Naive thymus-derived CD4-positive, alpha-beta T cell (primary cell): ENCODE results near the gene KIF14. TPM values are rescaled to one million over a fixed set of nuclear protein-coding genes. Genes with fewer than 3 reads are reported as not detected.
"Not testable (repeated sequence)": the region's sequence is repeated elsewhere in the genome, so short reads cannot be mapped to it uniquely, and the experiment has no call there.

Experiments
- ATAC-seq: fragments of 150-1000 bp; cut with Tn5 transposase; 2 replicates; pipeline ENCODE4 v1.10.0; 2021; ENCODE audit warnings: mild to moderate bottlenecking, moderate library complexity
- CTCF ChIA-PET: fragments of 350-600 bp; sonication (Branson Sonifier 250); formaldehyde crosslinking; loops from one replicate; lab custom pipeline; 2021; ENCODE audit warnings: antibody characterized with exemption; lab: Charles Lee
- POLR2A ChIA-PET: fragments of 350-600 bp; sonication (Branson Sonifier 250); formaldehyde crosslinking; loops from one replicate; lab custom pipeline; 2021; ENCODE audit warnings: antibody characterized with exemption, inconsistent platforms; lab: Charles Lee
- DNase-seq, 9 donors: peaks; one replicate each; pipeline versions ENCODE4 v3.0.0 to v3.0.0-alpha.2; 2020 to 2022; ENCODE audit warnings: mixed read lengths in 1 of 9
- H3K27ac ChIP-seq: one replicate; pipeline ENCODE4 v1.7.0; 2013; ENCODE audit warnings: mild to moderate bottlenecking, low read depth, low read length, moderate library complexity
- H3K27me3 ChIP-seq, 2 donors: one replicate each; pipeline ENCODE4 v1.7.0; 2013; ENCODE audit warnings: low read length in 2 of 2, mild to moderate bottlenecking in 2 of 2, moderate library complexity in 2 of 2; ENCODE audit not compliant: control insufficient read depth in 2 of 2, insufficient read depth in 2 of 2
- H3K36me3 ChIP-seq, 3 experiments: 1 replicate in 2 of 3; 2 replicates in 1 of 3; pipeline ENCODE4 v1.7.0; 2013; ENCODE audit warnings: low read length in 3 of 3, mild to moderate bottlenecking in 3 of 3, moderate library complexity in 1 of 3; ENCODE audit not compliant: insufficient read depth in 3 of 3, control insufficient read depth in 2 of 3
- H3K4me1 ChIP-seq, 2 donors: one replicate each; pipeline ENCODE4 v1.7.0; 2013; ENCODE audit warnings: low read length in 2 of 2, mild to moderate bottlenecking in 2 of 2, moderate library complexity in 1 of 2; ENCODE audit not compliant: control insufficient read depth in 2 of 2, insufficient read depth in 2 of 2
- H3K4me3 ChIP-seq: 2 replicates; pipeline ENCODE4 v1.7.0; 2013; ENCODE audit warnings: mild to moderate bottlenecking, low read length
- H3K9me3 ChIP-seq, 3 experiments: 1 replicate in 2 of 3; 2 replicates in 1 of 3; pipeline ENCODE4 v1.7.0; 2013; ENCODE audit warnings: low read length in 3 of 3; ENCODE audit not compliant: control insufficient read depth in 2 of 3
- H3K27ac Mint-ChIP-seq, 9 donors: one replicate each; pipeline ENCODE4 v1.8.0; 2020 to 2022; ENCODE audit warnings: mixed read lengths in 9 of 9, mild to moderate bottlenecking in 8 of 9, moderate library complexity in 5 of 9, inconsistent platforms in 2 of 9
- H3K27me3 Mint-ChIP-seq, 5 donors: one replicate each; pipeline ENCODE4 v1.8.0; 2021 to 2022; ENCODE audit warnings: mixed read lengths in 5 of 5, mild to moderate bottlenecking in 1 of 5
- H3K36me3 Mint-ChIP-seq, 5 donors: one replicate each; pipeline ENCODE4 v1.8.0; 2020 to 2022; ENCODE audit warnings: mixed read lengths in 5 of 5, mild to moderate bottlenecking in 3 of 5, inconsistent platforms in 1 of 5
- H3K4me1 Mint-ChIP-seq, 7 donors: one replicate each; pipeline ENCODE4 v1.8.0; 2020 to 2022; ENCODE audit warnings: mixed read lengths in 7 of 7, mild to moderate bottlenecking in 3 of 7, inconsistent platforms in 1 of 7
- H3K4me3 Mint-ChIP-seq, 10 donors: one replicate each; pipeline ENCODE4 v1.8.0; 2020 to 2022; ENCODE audit warnings: mild to moderate bottlenecking in 10 of 10, mixed read lengths in 10 of 10, moderate library complexity in 6 of 10, inconsistent platforms in 2 of 10
- H3K9me3 Mint-ChIP-seq, 11 donors: one replicate each; pipeline ENCODE4 v1.8.0; 2020 to 2022; ENCODE audit warnings: mixed read lengths in 11 of 11, mild to moderate bottlenecking in 4 of 11, inconsistent platforms in 1 of 11, moderate library complexity in 1 of 11
- intact Hi-C, 2 donors: fragments of 100-400 bp; cut with micrococcal nuclease; formaldehyde crosslinking; loops; one replicate each; pipeline ENCODE4 v1.15.1; 2023
- polyA plus RNA-seq, 2 donors: library from polyadenylated mRNA; unstranded; fragments of 300-500 nt; fragmentation: Illumina TruSeq; gene quantifications; one replicate each; pipeline ENCODE4 v1.2.3, GENCODE V29; 2021
- total RNA-seq, 6 experiments: library from RNA in 5 of 6; stranded (reverse) in 5 of 6; gene quantifications; 1 replicate in 5 of 6; 2 replicates in 1 of 6; pipeline ENCODE4 v1.2.3 and lab custom pipeline; 2021 to 2026

KIF14 gene
- total and polyA plus RNA-seq, 7 experiments from 2014 or later = 0.16 to 16.2 (median 0.42) TPM; not detected in 4

DNA sequence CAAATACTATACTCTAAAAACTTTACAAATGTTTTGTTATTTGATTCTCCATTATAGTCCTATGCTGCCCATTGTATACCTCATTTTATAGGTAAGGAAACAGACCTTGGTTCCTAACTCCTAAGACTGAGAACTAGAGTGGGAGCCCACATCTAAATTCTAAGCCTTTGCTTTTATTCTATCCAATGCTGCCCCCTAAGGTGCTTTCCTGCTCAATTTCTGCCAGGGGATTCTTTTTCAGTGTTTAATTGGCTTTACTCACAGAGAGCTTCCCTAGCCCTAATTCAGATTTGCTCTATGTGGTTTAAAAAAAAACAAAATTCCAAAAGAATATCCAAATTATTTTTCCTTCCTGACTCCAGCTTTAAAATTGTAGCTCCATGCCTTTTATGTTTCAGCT is 64.5 kb downstream of the KIF14 start:
- Mint-ChIP-seq H3K9me3 (no peaks in the 10 kb centered on the region), H3K27me3 (no peaks in the 10 kb centered on the region), H3K4me1 (peaks cover 0 to 3% (median 0%) of the 10 kb centered on the region in 7 donors), H3K36me3 (peaks cover 0 to 9% (median 0%) of the 10 kb centered on the region in 5 donors), H3K4me3 (no peak overlapping the region), H3K27ac (no peak overlapping the region)
- Histone ChIP-seq H3K9me3 (no peaks in the 10 kb centered on the region), H3K27ac (no peak overlapping the region), H3K4me1 (no peaks in the 10 kb centered on the region), H3K4me3 (no peak overlapping the region), H3K27me3 (no peaks in the 10 kb centered on the region), H3K36me3 (no peaks in the 10 kb centered on the region)
- ATAC-seq = no peak
- ChIA-PET CTCF (interaction anchor here (0.9 to 2.0 kb wide), 3 partner anchors 55 to 277 kb away, joined by 3 to 5 read pairs (median 4); no protein-coding TSS in a partner anchor), POLR2A (interaction anchor here (0.8 kb wide), 1 partner anchor 30 kb away, joined by 3 read pairs; no protein-coding TSS in a partner anchor)
- intact Hi-C loops = loop anchor here (5.0 kb wide), 2 partner anchors 51 to 416 kb away; no protein-coding TSS in a partner anchor
- peak in 3 of 9 donors; percentile 8 to 21 (median 12) for DNase-seq

DNA sequence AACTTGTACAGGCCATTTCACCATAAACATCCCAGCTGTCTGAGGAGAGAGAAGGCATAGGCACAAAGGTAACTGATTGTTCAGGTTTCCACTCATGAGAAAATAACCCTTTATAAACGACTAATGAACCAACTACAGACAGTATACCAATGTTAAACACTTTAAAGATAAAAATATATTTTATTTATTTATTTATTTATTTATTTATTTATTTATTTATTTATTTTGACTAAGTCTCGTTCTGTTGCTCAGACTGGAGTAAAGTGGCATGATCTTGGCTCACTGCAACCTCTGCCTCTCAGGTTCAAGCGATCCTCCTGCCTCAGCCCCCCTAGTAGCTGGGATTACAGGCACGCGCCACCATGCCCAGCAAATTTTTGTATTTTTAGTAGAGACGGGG is 67.8 kb downstream of the KIF14 start:
- ATAC-seq, H3K4me1 ChIP-seq, H3K36me3 Mint-ChIP-seq, H3K27ac ChIP-seq, POLR2A ChIA-PET, H3K4me3 ChIP-seq, H3K27me3 ChIP-seq, H3K27ac Mint-ChIP-seq, H3K4me3 Mint-ChIP-seq, DNase-seq, intact Hi-C loops, H3K9me3 ChIP-seq, CTCF ChIA-PET, H3K27me3 Mint-ChIP-seq, H3K9me3 Mint-ChIP-seq, H3K36me3 ChIP-seq, H3K4me1 Mint-ChIP-seq: not testable (repeated sequence)

DNA sequence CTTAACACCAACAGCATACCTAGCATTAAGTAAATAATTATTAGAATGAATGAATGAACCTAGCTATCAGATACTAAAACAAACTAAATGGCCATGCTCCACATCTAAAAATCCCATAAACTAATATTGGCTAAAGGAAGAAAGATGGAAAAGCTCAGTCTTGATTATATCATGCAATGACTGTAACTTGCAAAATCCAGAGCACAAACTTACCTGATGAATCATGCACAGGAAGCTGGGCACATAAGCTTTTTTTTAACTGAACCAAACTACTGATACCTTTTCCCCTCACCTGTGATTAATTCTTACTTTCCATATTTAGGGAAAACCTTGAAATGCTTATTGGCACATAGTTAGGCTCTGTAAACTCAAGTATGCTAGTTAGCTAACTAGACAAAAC is 70.2 kb downstream of the KIF14 start:
- DNase-seq = no peak

DNA sequence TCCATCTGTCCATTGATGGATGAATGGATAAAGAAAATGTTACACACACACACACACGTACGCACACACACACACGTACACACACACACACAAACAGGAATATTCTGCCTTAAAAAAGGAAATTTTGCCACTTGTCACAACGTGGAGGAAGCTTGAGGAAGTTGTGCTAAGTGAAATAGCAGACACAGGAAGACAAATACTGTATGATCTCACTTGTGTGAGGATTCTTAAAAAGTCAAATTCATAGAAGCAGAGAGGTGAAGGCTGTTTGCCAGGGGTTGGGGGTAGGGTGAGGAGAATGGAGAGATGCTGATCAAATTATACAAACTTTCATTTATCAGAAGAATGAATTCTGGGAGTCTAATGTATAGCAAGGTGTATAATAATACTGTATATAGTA is 73.2 kb downstream of the KIF14 start:
- Histone ChIP-seq H3K27ac (no peak overlapping the region), H3K4me3 (no peak overlapping the region), H3K9me3 (no peaks in the 10 kb centered on the region), H3K27me3 (no peaks in the 10 kb centered on the region), H3K4me1 (peaks cover 8 to 9% of the 10 kb centered on the region in 2 donors), H3K36me3 (no peaks in the 10 kb centered on the region)
- POLR2A ChIA-PET = interaction anchor here (1.2 kb wide), 1 partner anchor 18 kb away, joined by 3 read pairs; no protein-coding TSS in a partner anchor
- ATAC-seq (no peak), DNase-seq (no peak)
- no peaks in the 10 kb centered on the region for H3K36me3 Mint-ChIP-seq
- H3K9me3 Mint-ChIP-seq = no peaks in the 10 kb centered on the region
- peaks cover 10 to 24% (median 17%) of the 10 kb centered on the region in 7 donors for H3K4me1 Mint-ChIP-seq
- intact Hi-C loops = no loop called here
- H3K4me3 Mint-ChIP-seq = peak overlapping the region in 6 of 10 donors; percentile 4 to 60 (median 48)
- peaks cover 0 to 11% (median 0%) of the 10 kb centered on the region in 5 donors for H3K27me3 Mint-ChIP-seq
- peak overlapping the region in 8 of 9 donors; percentile 1 to 66 (median 14) for H3K27ac Mint-ChIP-seq
- CTCF ChIA-PET = no interaction called here

More for the DNA sequence above, 70.2 kb downstream of the KIF14 start:
- H3K4me3 ChIP-seq = no peak overlapping the region
- ChIA-PET CTCF (interaction anchor here (1.3 kb wide), 1 partner anchor 15 kb away, joined by 5 read pairs; no protein-coding TSS in a partner anchor), POLR2A (no interaction called here)
- no peak overlapping the region for H3K4me3 Mint-ChIP-seq
- no peaks in the 10 kb centered on the region for H3K36me3 ChIP-seq
- H3K27me3 Mint-ChIP-seq = peaks cover 0 to 8% (median 0%) of the 10 kb centered on the region in 5 donors
- H3K27me3 ChIP-seq = no peaks in the 10 kb centered on the region
- no peak overlapping the region for H3K27ac ChIP-seq
- no peaks in the 10 kb centered on the region for H3K9me3 Mint-ChIP-seq
- intact Hi-C loops = no loop called here
- H3K27ac Mint-ChIP-seq = no peak overlapping the region
- peaks cover 10 to 19% (median 17%) of the 10 kb centered on the region in 7 donors for H3K4me1 Mint-ChIP-seq
- ATAC-seq = no peak
- H3K4me1 ChIP-seq = peaks cover 8 to 9% of the 10 kb centered on the region in 2 donors
- H3K9me3 ChIP-seq = no peaks in the 10 kb centered on the region
- peaks cover 0 to 6% (median 0%) of the 10 kb centered on the region in 5 donors for H3K36me3 Mint-ChIP-seq

DNA sequence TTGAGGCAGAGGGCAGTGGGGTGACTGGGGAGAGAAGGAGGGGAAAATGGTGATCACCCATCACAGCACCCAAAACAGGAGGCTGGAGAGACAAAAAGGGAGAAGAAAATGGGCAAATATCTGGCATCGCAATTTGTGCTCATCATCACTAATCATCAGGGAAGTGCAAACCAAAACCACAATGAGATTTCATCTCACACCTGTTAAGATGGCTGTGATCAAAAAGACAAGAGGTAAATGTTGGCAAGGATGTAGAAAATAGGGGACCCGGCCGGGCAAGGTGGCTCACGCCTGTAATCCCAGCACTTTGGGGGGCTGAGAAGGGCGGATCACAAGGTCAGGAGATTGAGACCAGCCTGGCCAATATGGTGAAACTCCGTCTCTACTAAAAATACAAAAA is 74.0 kb downstream of the KIF14 start:
- H3K9me3 Mint-ChIP-seq = no peaks in the 10 kb centered on the region

DNA sequence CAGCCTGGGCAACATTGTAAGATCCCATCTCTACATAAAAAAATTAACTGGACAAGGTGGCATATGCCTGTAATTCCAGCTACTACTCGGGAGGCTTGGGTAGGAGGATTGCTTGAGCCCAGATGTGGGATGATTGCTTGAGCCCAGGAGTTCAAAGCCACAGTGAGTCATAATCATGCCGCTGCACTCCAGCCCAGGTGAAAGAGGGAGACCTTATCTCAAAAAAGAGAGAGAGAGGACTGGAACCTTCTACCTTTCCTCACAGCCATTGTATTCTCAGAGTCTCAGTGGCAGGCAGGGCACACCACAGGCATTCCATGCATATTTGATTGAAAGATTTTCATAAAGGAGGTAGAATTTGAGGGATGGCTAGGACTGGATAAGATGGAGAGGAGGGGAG is 78.4 kb downstream of the KIF14 start:
- Mint-ChIP-seq H3K9me3 (peaks cover 0 to 8% (median 0%) of the 10 kb centered on the region in 11 donors), H3K27ac (peak overlapping the region in 2 of 9 donors; percentile 0 to 15), H3K4me3 (no peak overlapping the region), H3K4me1 (peaks cover 1 to 19% (median 12%) of the 10 kb centered on the region in 7 donors), H3K36me3 (no peaks in the 10 kb centered on the region), H3K27me3 (peaks cover 0 to 15% (median 0%) of the 10 kb centered on the region in 5 donors)
- CTCF ChIA-PET = interaction anchor here (0.6 kb wide), 1 partner anchor 291 kb away, joined by 7 read pairs; no protein-coding TSS in a partner anchor
- POLR2A ChIA-PET = no interaction called here
- no peak for DNase-seq
- no peaks in the 10 kb centered on the region for H3K27me3 ChIP-seq
- no peaks in the 10 kb centered on the region for H3K9me3 ChIP-seq
- peaks cover 4 to 6% of the 10 kb centered on the region in 2 donors for H3K4me1 ChIP-seq
- H3K36me3 ChIP-seq = no peaks in the 10 kb centered on the region
- ATAC-seq = no peak
- H3K27ac ChIP-seq = no peak overlapping the region
- H3K4me3 ChIP-seq = no peak overlapping the region
- intact Hi-C loops = no loop called here

More for the DNA sequence above, 74.0 kb downstream of the KIF14 start:
- Histone ChIP-seq H3K4me1 (peaks cover 8 to 9% of the 10 kb centered on the region in 2 donors), H3K9me3 (no peaks in the 10 kb centered on the region), H3K4me3 (no peak overlapping the region), H3K27ac (no peak overlapping the region), H3K36me3 (no peaks in the 10 kb centered on the region), H3K27me3 (no peaks in the 10 kb centered on the region)
- Mint-ChIP-seq H3K27me3 (peaks cover 0 to 13% (median 0%) of the 10 kb centered on the region in 5 donors), H3K4me3 (peak overlapping the region in 7 of 10 donors; percentile 7 to 54 (median 22)), H3K36me3 (no peaks in the 10 kb centered on the region), H3K27ac (peak overlapping the region in 5 of 9 donors; percentile 6 to 68 (median 37)), H3K4me1 (peaks cover 10 to 24% (median 17%) of the 10 kb centered on the region in 7 donors)
- ChIA-PET POLR2A (interaction anchor here (1.2 kb wide), 1 partner anchor 17 kb away, joined by 3 read pairs; no protein-coding TSS in a partner anchor), CTCF (no interaction called here)
- DNase-seq (no peak), ATAC-seq (no peak)
- intact Hi-C loops = no loop called here
